Measurements from ENCODE around the gene DRG2.

The DRG2 gene

DNA sequence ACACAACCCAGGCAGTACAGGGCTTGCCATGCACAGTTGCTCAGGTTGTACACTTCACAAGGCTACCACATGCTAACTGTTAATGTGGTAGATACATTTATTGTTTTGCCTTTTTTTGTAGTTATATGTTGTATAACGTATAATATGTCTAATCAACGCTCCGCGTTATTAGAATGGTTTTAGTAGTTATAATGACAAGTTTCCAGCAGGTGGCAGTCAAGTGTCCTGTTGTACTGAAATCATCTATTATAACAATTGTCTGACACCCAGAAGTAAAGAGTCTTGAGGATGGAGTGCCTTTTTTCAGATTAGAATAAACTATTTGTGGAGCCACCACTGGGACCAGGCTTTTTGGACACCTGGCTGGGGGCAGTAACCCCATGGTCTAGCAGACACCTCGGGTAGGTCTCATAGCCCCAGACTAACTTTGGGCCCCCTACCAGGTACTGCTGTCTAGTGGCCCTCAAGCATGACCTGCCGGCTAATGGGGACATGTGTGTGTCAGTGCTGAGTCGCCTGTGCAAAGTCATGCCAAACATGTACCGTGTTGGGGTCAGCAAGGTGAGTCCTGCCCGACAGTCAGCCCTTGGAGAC lies 53.6 kb downstream of the DRG2 start:
- H3K4me3 ChIP-seq (ENCODE audit: low read depth, low read length), result no peak overlapping the region
- peak; percentile 59 for DNase-seq (ENCODE audit: low read depth)
- peak; percentile 45 for TF ChIP-seq CTCF (IDR thresholded peaks at IDR 0.05; ENCODE audit: insufficient read depth, low read depth, low read length, missing control alignments)

GRCh38 chr17:18142417-18142816 lies 54.7 kb downstream of the DRG2 start:
- DNase-seq (ENCODE audit: low read depth), result no peak
- no peak overlapping the region for H3K4me3 ChIP-seq (ENCODE audit: low read depth, low read length)
- no peak for TF ChIP-seq CTCF (IDR thresholded peaks at IDR 0.05; ENCODE audit: insufficient read depth, low read depth, low read length, missing control alignments)

GRCh38 chr17:18143044-18143936 lies 55.5 kb downstream of the DRG2 start:
- peak; percentile 53 for TF ChIP-seq CTCF (IDR thresholded peaks at IDR 0.05; ENCODE audit: insufficient read depth, low read depth, low read length, missing control alignments)
- peak; percentile 33 for DNase-seq (ENCODE audit: low read depth)
- no peak overlapping the region for H3K4me3 ChIP-seq (ENCODE audit: low read depth, low read length)

DNA sequence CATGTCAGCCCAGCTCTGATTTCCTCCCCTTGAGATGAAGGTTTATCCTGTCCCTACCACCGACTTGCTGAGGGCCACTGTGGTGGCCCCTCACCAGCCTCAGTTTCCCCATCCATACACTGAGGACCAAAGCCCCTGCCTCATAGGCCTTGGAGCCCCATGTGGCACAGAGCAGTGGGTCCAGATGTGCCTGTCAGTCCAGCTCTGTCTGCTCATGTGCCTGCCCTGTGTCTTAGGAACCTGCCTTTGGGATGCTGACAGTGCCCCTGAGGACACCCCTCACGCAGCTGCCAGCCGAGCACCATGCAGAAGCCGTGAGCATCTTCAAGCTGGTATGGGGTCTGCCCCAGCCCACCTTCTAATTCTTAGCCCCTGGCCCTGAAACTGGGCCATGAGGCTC lies 56.5 kb downstream of the DRG2 start:
- no peak for DNase-seq (ENCODE audit: low read depth)
- no peak for TF ChIP-seq CTCF (IDR thresholded peaks at IDR 0.05; ENCODE audit: insufficient read depth, low read depth, low read length, missing control alignments)
- H3K4me3 ChIP-seq (ENCODE audit: low read depth, low read length), result no peak overlapping the region

- DNase-seq (ENCODE audit: low read depth), result no peak
- TF ChIP-seq CTCF (IDR thresholded peaks at IDR 0.05; ENCODE audit: insufficient read depth, low read depth, low read length, missing control alignments), result no peak
- no peak overlapping the region for H3K4me3 ChIP-seq (ENCODE audit: low read depth, low read length)
Observed at GRCh38 chr17:18144855-18145254, 57.1 kb downstream of the DRG2 start.

GRCh38 chr17:18145811-18146210 lies 58.1 kb downstream of the DRG2 start:
- DNase-seq (ENCODE audit: low read depth), result no peak
- no peak overlapping the region for H3K4me3 ChIP-seq (ENCODE audit: low read depth, low read length)
- no peak for TF ChIP-seq CTCF (IDR thresholded peaks at IDR 0.05; ENCODE audit: insufficient read depth, low read depth, low read length, missing control alignments)

Data from GM12865 (cell line).